Urinary bladder (tissue), 4 donors: Measurements from ENCODE around the gene RNF40. TPM values are rescaled to one million over a fixed set of nuclear protein-coding genes. Genes with fewer than 3 reads are reported as not detected.

Experiments used
- DNase-seq: peaks from one replicate; pipeline ENCODE4 v3.0.0-alpha.2; 2015; ENCODE audit errors: extremely low spot score
- H3K27ac ChIP-seq: one replicate; pipeline ENCODE4 v1.5.1; 2013; ENCODE audit warnings: low read depth, mild to moderate bottlenecking, moderate library complexity
- H3K36me3 ChIP-seq: one replicate; pipeline ENCODE4 v1.6.1; 2013; ENCODE audit warnings: mild to moderate bottlenecking, moderate library complexity; ENCODE audit not compliant: insufficient read depth
- H3K4me1 ChIP-seq: one replicate; pipeline ENCODE4 v1.6.1; 2013; ENCODE audit warnings: mild to moderate bottlenecking, moderate library complexity; ENCODE audit not compliant: insufficient read depth
- H3K4me3 ChIP-seq: one replicate; pipeline ENCODE4 v1.5.1; 2013; ENCODE audit warnings: low read depth, low read length
- WGBS: extraction: QIAGEN DNeasy Blood & Tissue Kit; methylation state at CpG from one replicate; pipeline ENCODE4 v1.1.7; 2013; 5-methylcytosine and 5-hydroxymethylcytosine counted together
- polyA plus RNA-seq: library from polyadenylated mRNA; stranded (reverse); fragments of 200-250 nt; gene quantifications from one replicate; pipeline ENCODE4 v1.2.3, GENCODE V29; 2013
- total RNA-seq: library from RNA; depleted of rRNA; stranded (reverse); fragments of >200 nt; gene quantifications from one replicate; pipeline ENCODE4 v1.2.3, GENCODE V29; 2014
- donor health status: healthy with polysubstance abuse.
- donor health status: healthy.

The RNF40 gene
- total and polyA plus RNA-seq, 2 donors, result 47.3 to 57.6 TPM

- Histone ChIP-seq H3K4me3 (no peak overlapping the region), H3K27ac (no peak overlapping the region), H3K4me1 (no peaks in the 10 kb centered on the region), H3K36me3 (no peaks in the 10 kb centered on the region)
- DNase-seq, result no peak
- WGBS, result 86% methylated on average over 17 of the region's 17 CpGs
Measured at GRCh38 chr16:30728899-30729672, 33.0 kb upstream of the RNF40 start.

GRCh38 chr16:30731411-30731810, 30.7 kb upstream of the RNF40 start:
- H3K36me3 ChIP-seq, result no peaks in the 10 kb centered on the region
- no peaks in the 10 kb centered on the region for H3K4me1 ChIP-seq
- H3K27ac ChIP-seq, result no peak overlapping the region
- WGBS, result 95% methylated on average over 3 of the region's 3 CpGs
- DNase-seq, result no peak
- H3K4me3 ChIP-seq, result no peak overlapping the region

- Histone ChIP-seq H3K27ac (no peak overlapping the region), H3K4me1 (no peaks in the 10 kb centered on the region), H3K36me3 (peaks cover 6% of the 10 kb centered on the region), H3K4me3 (no peak overlapping the region)
- 92% methylated on average over 17 of the region's 17 CpGs for WGBS
- no peak for DNase-seq
Measured at GRCh38 chr16:30736995-30737793, 24.9 kb upstream of the RNF40 start.

- Histone ChIP-seq H3K4me1 (no peaks in the 10 kb centered on the region), H3K27ac (no peak overlapping the region), H3K36me3 (peaks cover 6% of the 10 kb centered on the region), H3K4me3 (no peak overlapping the region)
- WGBS, result 91% methylated on average over 25 of the region's 25 CpGs
- DNase-seq, result no peak
Measured at GRCh38 chr16:30737794-30738648, 24.1 kb upstream of the RNF40 start.

- 87% methylated on average over 37 of the region's 37 CpGs for WGBS
- Histone ChIP-seq H3K36me3 (peaks cover 6% of the 10 kb centered on the region), H3K27ac (peak overlapping the region; percentile 33), H3K4me3 (no peak overlapping the region), H3K4me1 (no peaks in the 10 kb centered on the region)
- DNase-seq, result no peak
Measured at GRCh38 chr16:30738984-30739951, 22.9 kb upstream of the RNF40 start.

- WGBS, result 46% methylated on average over 8 of the region's 8 CpGs
- Histone ChIP-seq H3K4me1 (no peaks in the 10 kb centered on the region), H3K4me3 (no peak overlapping the region), H3K36me3 (peaks cover 6% of the 10 kb centered on the region), H3K27ac (peak overlapping the region; percentile 66)
- peak; percentile 73 for DNase-seq
Measured at GRCh38 chr16:30740364-30741251, 21.5 kb upstream of the RNF40 start.

GRCh38 chr16:30741461-30741914, 20.6 kb upstream of the RNF40 start:
- H3K4me3 ChIP-seq, result no peak overlapping the region
- peak overlapping the region; percentile 66 for H3K27ac ChIP-seq
- 81% methylated on average over 6 of the region's 6 CpGs for WGBS
- peak; percentile 70 for DNase-seq
- peaks cover 6% of the 10 kb centered on the region for H3K36me3 ChIP-seq
- H3K4me1 ChIP-seq, result no peaks in the 10 kb centered on the region

GRCh38 chr16:30743716-30744115, 18.4 kb upstream of the RNF40 start:
- Histone ChIP-seq H3K4me3 (no peak overlapping the region), H3K4me1 (no peaks in the 10 kb centered on the region), H3K36me3 (peaks cover under 1% of the 10 kb centered on the region), H3K27ac (no peak overlapping the region)
- DNase-seq, result no peak
- 91% methylated on average over 11 of the region's 11 CpGs for WGBS

- DNase-seq, result no peak
- Histone ChIP-seq H3K4me1 (no peaks in the 10 kb centered on the region), H3K27ac (no peak overlapping the region)
Measured at GRCh38 chr16:30744183-30744582, 17.9 kb upstream of the RNF40 start.

GRCh38 chr16:30745082-30745481, 17.0 kb upstream of the RNF40 start:
- no peaks in the 10 kb centered on the region for H3K36me3 ChIP-seq
- no peak overlapping the region for H3K27ac ChIP-seq
- no peaks in the 10 kb centered on the region for H3K4me1 ChIP-seq
- 82% methylated on average over 2 of the region's 2 CpGs for WGBS
- no peak for DNase-seq
- H3K4me3 ChIP-seq, result no peak overlapping the region

More at GRCh38 chr16:30744183-30744582, 17.9 kb upstream of the RNF40 start:
- WGBS, result 68% methylated on average over 2 of the region's 2 CpGs
- Histone ChIP-seq H3K36me3 (no peaks in the 10 kb centered on the region), H3K4me3 (no peak overlapping the region)

GRCh38 chr16:30746638-30747175, 15.4 kb upstream of the RNF40 start:
- Histone ChIP-seq H3K36me3 (no peaks in the 10 kb centered on the region), H3K27ac (no peak overlapping the region), H3K4me3 (no peak overlapping the region), H3K4me1 (no peaks in the 10 kb centered on the region)
- no peak for DNase-seq
- 90% methylated on average over 9 of the region's 9 CpGs for WGBS
